Measurements from ENCODE around the gene SCAMP1. TPM values are rescaled to one million over a fixed set of nuclear protein-coding genes. Genes with fewer than 3 reads are reported as not detected.
A peak's percentile ranks its signal among the peaks of the same experiment; 100 is the strongest.

The SCAMP1 gene
- total RNA-seq, 1 experiment from 2014 or later = 36.0 TPM

DNA sequence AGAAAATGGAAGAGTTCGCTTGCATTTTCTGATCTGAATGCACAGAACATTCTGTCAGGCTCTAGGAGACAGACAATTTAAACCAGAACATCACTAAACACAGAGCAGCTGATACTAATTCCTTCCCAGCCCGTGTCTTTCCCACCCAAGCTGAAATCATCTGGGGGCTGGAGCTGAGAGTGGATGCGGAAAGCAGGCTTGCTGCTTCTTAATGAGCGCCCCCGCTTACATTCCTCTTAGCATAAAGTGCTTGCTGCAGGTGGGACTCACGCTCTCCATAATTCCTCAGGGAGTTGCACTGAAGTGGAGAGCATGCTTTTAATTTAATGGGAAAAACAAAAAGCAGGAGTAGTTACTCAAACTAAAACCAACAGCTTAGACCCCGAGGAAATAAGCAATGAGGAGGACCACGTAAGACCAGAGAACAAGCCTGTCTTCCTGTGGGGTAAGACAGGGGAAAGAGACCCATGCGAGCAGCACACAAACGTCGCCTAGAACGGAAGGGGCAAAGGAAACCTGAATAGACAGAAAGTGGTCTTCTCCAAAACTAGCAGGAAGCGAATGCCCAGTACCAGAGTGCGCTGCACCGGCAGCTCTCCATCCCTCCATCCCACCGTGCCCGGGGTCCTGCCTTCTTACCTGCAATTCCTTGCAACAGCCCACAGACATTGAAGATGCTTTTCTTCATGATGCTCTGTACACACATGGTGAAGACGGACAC lies 148.9 kb downstream of the SCAMP1 start:
- Histone ChIP-seq H3K79me1 (ENCODE audit: insufficient read depth, low read depth, low read length, poor library complexity, severe bottlenecking) (no peaks in the 10 kb centered on the region), H3K27ac (ENCODE audit: insufficient read length, low read depth, low read length) (no peak overlapping the region), H4K8ac (replicated peaks; ENCODE audit: insufficient read length, low read depth, low read length) (no peak overlapping the region), H3K4ac (ENCODE audit: low read depth, low read length) (no peak overlapping the region), H3K18ac (ENCODE audit: insufficient read length, low read depth, low read length) (no peak overlapping the region), H2BK20ac (ENCODE audit: low read depth, low read length, poor library complexity, severe bottlenecking) (no peak overlapping the region), H3K27me3 (ENCODE audit: insufficient read depth, low read length) (no peaks in the 10 kb centered on the region), H2BK5ac (ENCODE audit: insufficient read length, low read length) (no peak overlapping the region), H3K9ac (ENCODE audit: extremely low read depth, insufficient read length, low read length) (no peak overlapping the region), H4K5ac (ENCODE audit: insufficient read length, low read depth, low read length) (no peak overlapping the region), H2AK5ac (ENCODE audit: insufficient read length, low read length) (no peak overlapping the region), H3K9me3 (ENCODE audit: control insufficient read depth, low read depth, low read length) (no peaks in the 10 kb centered on the region), H3K4me2 (ENCODE audit: insufficient read depth, insufficient read length, low read length) (no peak overlapping the region), H3K4me1 (ENCODE audit: insufficient read depth, low read length) (peaks cover 6% of the 10 kb centered on the region; the same call in 1 of the 2 replicates), H4K20me1 (ENCODE audit: control insufficient read depth, insufficient read depth, insufficient read length) (no peaks in the 10 kb centered on the region), H3K23me2 (ENCODE audit: insufficient read length, low read depth, low read length, poor library complexity, severe bottlenecking) (no peaks in the 10 kb centered on the region), H4K91ac (ENCODE audit: insufficient read length, low read depth, low read length) (no peak overlapping the region), H2AFZ (ENCODE audit: low read length) (no peak overlapping the region), H3T11ph (ENCODE audit: low read length) (no peak overlapping the region), H3K79me2 (ENCODE audit: insufficient read depth, low read length) (no peaks in the 10 kb centered on the region; the same call in 1 of the 2 replicates), H2BK12ac (ENCODE audit: insufficient read length, low read depth, low read length) (no peak overlapping the region), H2BK15ac (ENCODE audit: low read depth, low read length) (no peak overlapping the region), H3K14ac (ENCODE audit: insufficient read depth, low read length) (no peak overlapping the region), H2BK120ac (ENCODE audit: low read depth, low read length, poor library complexity, severe bottlenecking) (no peak overlapping the region), H3K23ac (ENCODE audit: insufficient read length, low read depth, low read length) (no peak overlapping the region), H3K56ac (ENCODE audit: insufficient read length, low read depth, low read length) (no peak overlapping the region)
- H3K4me3 Mint-ChIP-seq = no peak overlapping the region
- peak overlapping the region in 1 of 3 experiments; percentile 75; a peak in 2 of 7 replicates for H3K27ac Mint-ChIP-seq
- no peak for DNase-seq
- peaks cover 5 to 21% (median 7%) of the 10 kb centered on the region in 3 experiments; a peak in 5 of 7 replicates for H3K36me3 Mint-ChIP-seq (ENCODE audit: insufficient read depth in 1 of 3, low read depth in 3 of 3)
- no CpG with 5 or more reads among the region's 18 CpGs for WGBS (ENCODE audit: extremely low coverage, insufficient read length, low lambda C conversion rate)
- H3K9me3 Mint-ChIP-seq = no peaks in the 10 kb centered on the region
- peaks cover 46 to 51% of the 10 kb centered on the region in 2 experiments for H3K4me1 Mint-ChIP-seq
- peaks cover 2% of the 10 kb centered on the region; the same call in 1 of the 2 replicates for H3K27me3 Mint-ChIP-seq (ENCODE audit: low read depth)
- TF ChIP-seq, protein P1, sequence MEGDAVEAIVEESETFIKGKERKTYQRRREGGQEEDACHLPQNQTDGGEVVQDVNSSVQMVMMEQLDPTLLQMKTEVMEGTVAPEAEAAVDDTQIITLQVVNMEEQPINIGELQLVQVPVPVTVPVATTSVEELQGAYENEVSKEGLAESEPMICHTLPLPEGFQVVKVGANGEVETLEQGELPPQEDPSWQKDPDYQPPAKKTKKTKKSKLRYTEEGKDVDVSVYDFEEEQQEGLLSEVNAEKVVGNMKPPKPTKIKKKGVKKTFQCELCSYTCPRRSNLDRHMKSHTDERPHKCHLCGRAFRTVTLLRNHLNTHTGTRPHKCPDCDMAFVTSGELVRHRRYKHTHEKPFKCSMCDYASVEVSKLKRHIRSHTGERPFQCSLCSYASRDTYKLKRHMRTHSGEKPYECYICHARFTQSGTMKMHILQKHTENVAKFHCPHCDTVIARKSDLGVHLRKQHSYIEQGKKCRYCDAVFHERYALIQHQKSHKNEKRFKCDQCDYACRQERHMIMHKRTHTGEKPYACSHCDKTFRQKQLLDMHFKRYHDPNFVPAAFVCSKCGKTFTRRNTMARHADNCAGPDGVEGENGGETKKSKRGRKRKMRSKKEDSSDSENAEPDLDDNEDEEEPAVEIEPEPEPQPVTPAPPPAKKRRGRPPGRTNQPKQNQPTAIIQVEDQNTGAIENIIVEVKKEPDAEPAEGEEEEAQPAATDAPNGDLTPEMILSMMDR (conservative IDR thresholded peaks at IDR 0.05) = no peak
